ENCODE data around the gene MVD. TPM values are rescaled to one million over a fixed set of nuclear protein-coding genes. Genes with fewer than 3 reads are reported as not detected.

Gene MVD
- total and polyA plus RNA-seq, 2 of the 13 experiments (the other 11 are each of a cell fraction or from before 2014, with no cell fraction given): 28.1 to 187 TPM

DNA sequence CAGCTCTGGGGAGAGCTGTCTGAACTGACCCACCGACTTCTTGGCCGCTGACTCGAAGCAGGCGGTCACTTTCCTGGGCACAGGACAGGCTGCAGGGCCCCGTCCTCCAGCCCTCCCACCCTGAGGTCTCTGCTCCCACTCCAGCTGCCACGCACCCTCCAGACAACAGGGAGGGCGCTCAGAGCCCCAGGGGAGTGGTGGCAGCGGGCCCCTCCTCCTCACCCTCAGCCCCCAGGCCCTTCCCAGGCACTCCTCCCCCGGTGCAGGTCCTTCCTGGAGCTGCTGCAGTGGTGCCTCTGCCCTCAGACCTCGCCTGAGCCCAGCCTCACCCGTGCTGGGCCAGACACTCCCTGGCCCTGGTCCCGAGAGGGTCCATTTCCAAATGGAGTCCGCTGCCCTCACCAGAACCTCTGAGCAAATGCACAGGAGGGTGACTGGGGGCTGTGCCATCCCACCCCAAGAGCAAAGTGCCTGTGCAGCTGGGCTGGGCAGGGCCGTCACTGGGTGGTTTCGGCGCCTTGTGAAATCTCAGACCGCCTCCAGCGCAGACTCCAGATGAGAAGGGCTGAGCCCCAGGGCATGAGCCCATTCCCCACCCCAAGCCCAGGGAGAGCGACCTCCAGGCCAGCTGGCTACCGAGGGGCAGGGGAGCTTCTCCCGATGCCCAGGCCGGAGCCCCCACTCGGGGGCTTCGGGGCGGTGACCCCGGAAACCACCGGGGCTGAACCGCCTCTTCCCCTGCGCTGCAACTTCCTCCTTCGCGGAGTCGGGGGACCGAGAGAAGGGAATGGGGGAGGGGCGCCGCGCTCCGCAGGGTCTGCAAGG, 12.8 kb downstream of the MVD start (continued):
- 0 out of 2 replicates have a peak, but pooled peaks have one; percentile 29 for TF ChIP-seq ZNF766 (CRISPR knock-in tag; IDR thresholded peaks at IDR 0.05; ENCODE audit: borderline replicate concordance)
- TF ChIP-seq PTBP1 (IDR thresholded peaks at IDR 0.05; ENCODE audit: low read depth, low read length, poor library complexity, severe bottlenecking): peak; percentile 60
- TF ChIP-seq, protein P1, sequence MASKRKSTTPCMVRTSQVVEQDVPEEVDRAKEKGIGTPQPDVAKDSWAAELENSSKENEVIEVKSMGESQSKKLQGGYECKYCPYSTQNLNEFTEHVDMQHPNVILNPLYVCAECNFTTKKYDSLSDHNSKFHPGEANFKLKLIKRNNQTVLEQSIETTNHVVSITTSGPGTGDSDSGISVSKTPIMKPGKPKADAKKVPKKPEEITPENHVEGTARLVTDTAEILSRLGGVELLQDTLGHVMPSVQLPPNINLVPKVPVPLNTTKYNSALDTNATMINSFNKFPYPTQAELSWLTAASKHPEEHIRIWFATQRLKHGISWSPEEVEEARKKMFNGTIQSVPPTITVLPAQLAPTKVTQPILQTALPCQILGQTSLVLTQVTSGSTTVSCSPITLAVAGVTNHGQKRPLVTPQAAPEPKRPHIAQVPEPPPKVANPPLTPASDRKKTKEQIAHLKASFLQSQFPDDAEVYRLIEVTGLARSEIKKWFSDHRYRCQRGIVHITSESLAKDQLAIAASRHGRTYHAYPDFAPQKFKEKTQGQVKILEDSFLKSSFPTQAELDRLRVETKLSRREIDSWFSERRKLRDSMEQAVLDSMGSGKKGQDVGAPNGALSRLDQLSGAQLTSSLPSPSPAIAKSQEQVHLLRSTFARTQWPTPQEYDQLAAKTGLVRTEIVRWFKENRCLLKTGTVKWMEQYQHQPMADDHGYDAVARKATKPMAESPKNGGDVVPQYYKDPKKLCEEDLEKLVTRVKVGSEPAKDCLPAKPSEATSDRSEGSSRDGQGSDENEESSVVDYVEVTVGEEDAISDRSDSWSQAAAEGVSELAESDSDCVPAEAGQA (IDR thresholded peaks at IDR 0.05; ENCODE audit: low read depth): no peak
- TF ChIP-seq, protein P1 (CRISPR knock-in tag; IDR thresholded peaks at IDR 0.05; ENCODE audit: borderline replicate concordance): no peak
- TF ChIP-seq, protein P2, sequence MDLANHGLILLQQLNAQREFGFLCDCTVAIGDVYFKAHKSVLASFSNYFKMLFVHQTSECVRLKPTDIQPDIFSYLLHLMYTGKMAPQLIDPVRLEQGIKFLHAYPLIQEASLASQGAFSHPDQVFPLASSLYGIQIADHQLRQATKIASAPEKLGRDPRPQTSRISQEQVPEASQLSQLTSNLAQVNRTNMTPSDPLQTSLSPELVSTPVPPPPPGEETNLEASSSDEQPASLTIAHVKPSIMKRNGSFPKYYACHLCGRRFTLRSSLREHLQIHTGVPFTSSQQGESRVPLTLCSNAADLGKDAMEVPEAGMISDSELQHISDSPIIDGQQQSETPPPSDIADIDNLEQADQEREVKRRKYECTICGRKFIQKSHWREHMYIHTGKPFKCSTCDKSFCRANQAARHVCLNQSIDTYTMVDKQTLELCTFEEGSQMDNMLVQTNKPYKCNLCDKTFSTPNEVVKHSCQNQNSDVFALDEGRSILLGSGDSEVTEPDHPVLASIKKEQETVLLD (CRISPR knock-in tag; IDR thresholded peaks at IDR 0.05; ENCODE audit: low read depth): peak; percentile 56
- TF ChIP-seq ZNF552 (CRISPR knock-in tag; IDR thresholded peaks at IDR 0.05; ENCODE audit: borderline replicate concordance): peak; percentile 34; the same call in 1 of the 2 replicates
- TF ChIP-seq ZNF10 (CRISPR knock-in tag; IDR thresholded peaks at IDR 0.05; ENCODE audit: borderline replicate concordance, low read depth): no peak
- 0 out of 2 replicates have a peak, but pooled peaks have one; percentile 30 for TF ChIP-seq IRF9 (CRISPR knock-in tag; IDR thresholded peaks at IDR 0.05; ENCODE audit: borderline replicate concordance)
- TF ChIP-seq EED (CRISPR knock-in tag; IDR thresholded peaks at IDR 0.05): no peak
- TF ChIP-seq ZSCAN31 (CRISPR knock-in tag; IDR thresholded peaks at IDR 0.05; ENCODE audit: low read depth): no peak
- TF ChIP-seq ZNF749 (CRISPR knock-in tag; IDR thresholded peaks at IDR 0.05; ENCODE audit: borderline replicate concordance): no peak
- TF ChIP-seq ZFX (CRISPR knock-in tag; IDR thresholded peaks at IDR 0.05; ENCODE audit: low read depth): peak; percentile 14; the same call in 1 of the 2 replicates
- 0 out of 2 replicates have a peak, but pooled peaks have one; percentile 43 for TF ChIP-seq ZXDC (CRISPR knock-in tag; IDR thresholded peaks at IDR 0.05)
- peak; percentile 33; the same call in 1 of the 2 replicates for TF ChIP-seq GABPB1 (CRISPR knock-in tag; IDR thresholded peaks at IDR 0.05)
- peak; percentile 47; the same call in 1 of the 2 replicates for TF ChIP-seq ZNF556 (CRISPR knock-in tag; IDR thresholded peaks at IDR 0.05; ENCODE audit: borderline replicate concordance)
- TF ChIP-seq SPEN (CRISPR knock-in tag; IDR thresholded peaks at IDR 0.05; ENCODE audit: low read depth): peak; percentile 38

Measured in HepG2 (cell line).